ENCODE measurements around the gene CCDC69. TPM values are rescaled to one million over a fixed set of nuclear protein-coding genes. Genes with fewer than 3 reads are reported as not detected.

Gene CCDC69
- total RNA-seq, 4 donors from 2014 or later: 13.5 to 51.6 (median 18.3) TPM

DNA sequence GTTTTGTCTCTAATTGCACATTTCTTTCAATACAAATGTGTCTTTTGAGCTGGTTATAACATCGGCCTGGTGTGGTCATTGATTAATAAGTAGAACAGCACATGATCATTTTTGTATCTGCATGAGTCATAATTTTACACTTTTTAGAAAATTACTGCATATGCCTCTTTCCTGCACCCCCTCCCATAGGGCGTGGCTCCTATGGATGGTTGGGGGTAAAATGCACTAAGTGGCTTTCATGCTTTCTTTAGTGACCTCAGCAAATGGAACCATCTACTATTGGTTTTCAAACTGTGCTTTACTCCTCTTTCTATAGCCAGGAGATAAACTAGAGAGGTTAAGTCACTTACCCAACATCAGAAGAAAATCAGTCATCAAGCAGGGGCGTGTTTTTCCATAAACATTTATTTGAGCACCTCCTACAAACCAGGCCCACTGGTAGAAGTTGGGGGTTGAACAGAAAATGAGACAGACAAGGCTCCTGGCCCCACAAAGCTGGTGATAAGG, 70.1 kb downstream of the CCDC69 start:
- no peak for TF ChIP-seq POLR2A (IDR thresholded peaks at IDR 0.05)
- TF ChIP-seq, protein P1, sequence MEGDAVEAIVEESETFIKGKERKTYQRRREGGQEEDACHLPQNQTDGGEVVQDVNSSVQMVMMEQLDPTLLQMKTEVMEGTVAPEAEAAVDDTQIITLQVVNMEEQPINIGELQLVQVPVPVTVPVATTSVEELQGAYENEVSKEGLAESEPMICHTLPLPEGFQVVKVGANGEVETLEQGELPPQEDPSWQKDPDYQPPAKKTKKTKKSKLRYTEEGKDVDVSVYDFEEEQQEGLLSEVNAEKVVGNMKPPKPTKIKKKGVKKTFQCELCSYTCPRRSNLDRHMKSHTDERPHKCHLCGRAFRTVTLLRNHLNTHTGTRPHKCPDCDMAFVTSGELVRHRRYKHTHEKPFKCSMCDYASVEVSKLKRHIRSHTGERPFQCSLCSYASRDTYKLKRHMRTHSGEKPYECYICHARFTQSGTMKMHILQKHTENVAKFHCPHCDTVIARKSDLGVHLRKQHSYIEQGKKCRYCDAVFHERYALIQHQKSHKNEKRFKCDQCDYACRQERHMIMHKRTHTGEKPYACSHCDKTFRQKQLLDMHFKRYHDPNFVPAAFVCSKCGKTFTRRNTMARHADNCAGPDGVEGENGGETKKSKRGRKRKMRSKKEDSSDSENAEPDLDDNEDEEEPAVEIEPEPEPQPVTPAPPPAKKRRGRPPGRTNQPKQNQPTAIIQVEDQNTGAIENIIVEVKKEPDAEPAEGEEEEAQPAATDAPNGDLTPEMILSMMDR (IDR thresholded peaks at IDR 0.05): no peak
- Histone ChIP-seq H3K36me3 (no peaks in the 10 kb centered on the region), H3K9me3 (no peaks in the 10 kb centered on the region), H3K27me3 (no peaks in the 10 kb centered on the region), H3K4me1 (peaks cover 29 to 51% of the 10 kb centered on the region in 2 donors), H3K4me3 (replicated peaks in 1 of 3) (no peak overlapping the region), H3K27ac (no peak overlapping the region)
- intact Hi-C loops (cut with DNase I): no loop called here
- DNase-seq: no peak
- WGBS, 2 donors: 86 to 91% methylated on average over 3 of the region's 3 CpGs

DNA sequence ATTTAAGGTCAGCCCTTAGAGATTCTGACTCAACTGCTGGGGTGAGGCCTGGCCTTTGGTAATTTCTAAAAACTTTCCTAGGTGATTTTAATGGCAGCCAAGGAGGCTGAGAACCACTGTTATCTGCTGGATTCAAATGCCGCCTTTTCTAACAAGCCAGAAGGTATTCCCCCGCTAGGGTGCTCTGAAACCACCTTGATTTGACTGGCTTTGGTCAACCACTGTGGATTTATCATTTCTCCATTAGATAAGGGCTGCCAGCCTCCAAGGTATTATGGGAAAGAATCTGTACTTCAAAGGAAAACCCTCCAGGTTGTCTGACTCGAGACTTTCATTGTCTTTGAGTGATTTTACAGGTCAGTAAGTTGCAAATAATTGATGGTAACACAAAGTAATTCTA, 70.6 kb downstream of the CCDC69 start:
- 83 to 92% methylated on average over 3 of the region's 3 CpGs for WGBS, 2 donors
- TF ChIP-seq, protein P1 (IDR thresholded peaks at IDR 0.05): no peak
- H3K36me3 ChIP-seq: no peaks in the 10 kb centered on the region
- intact Hi-C loops (cut with DNase I): no loop called here
- H3K27ac ChIP-seq: no peak overlapping the region
- no peaks in the 10 kb centered on the region for H3K27me3 ChIP-seq
- no peak overlapping the region for H3K4me3 ChIP-seq (replicated peaks in 1 of 3)
- peaks cover 29 to 48% of the 10 kb centered on the region in 2 donors for H3K4me1 ChIP-seq
- no peaks in the 10 kb centered on the region for H3K9me3 ChIP-seq
- no peak for DNase-seq

DNA sequence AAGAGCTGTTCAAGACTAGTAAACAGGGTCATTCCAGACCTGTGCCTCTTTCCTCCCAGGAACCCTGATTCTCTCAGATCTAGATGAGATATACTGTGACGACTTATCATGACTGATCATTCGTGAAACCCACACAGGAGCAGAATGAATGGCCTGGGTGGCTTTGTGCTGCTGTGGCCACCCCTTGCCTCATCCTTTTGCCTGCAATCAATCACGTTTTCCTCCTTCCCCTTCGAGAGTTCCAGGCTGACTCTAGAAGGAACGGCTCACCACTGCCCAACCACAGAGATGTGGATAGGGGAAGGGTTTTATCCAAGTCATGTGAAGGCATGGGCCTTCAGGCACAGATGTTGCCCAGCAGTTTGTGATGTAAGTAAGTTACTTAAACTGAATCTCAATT, 72.1 kb downstream of the CCDC69 start:
- no peak overlapping the region for H3K4me3 ChIP-seq (replicated peaks in 1 of 3)
- no peaks in the 10 kb centered on the region for H3K27me3 ChIP-seq
- TF ChIP-seq, protein P1 (IDR thresholded peaks at IDR 0.05): no peak
- no peak for TF ChIP-seq POLR2A (IDR thresholded peaks at IDR 0.05)
- intact Hi-C loops (cut with DNase I): no loop called here
- 73 to 83% methylated on average over 5 of the region's 5 CpGs for WGBS, 2 donors
- peaks cover 29 to 49% of the 10 kb centered on the region in 2 donors for H3K4me1 ChIP-seq
- DNase-seq: no peak
- H3K27ac ChIP-seq: peak overlapping the region in 2 of 3 donors; percentile 39 to 62
- H3K36me3 ChIP-seq: peaks cover 0 to 4% of the 10 kb centered on the region in 2 donors
- no peaks in the 10 kb centered on the region for H3K9me3 ChIP-seq

DNA sequence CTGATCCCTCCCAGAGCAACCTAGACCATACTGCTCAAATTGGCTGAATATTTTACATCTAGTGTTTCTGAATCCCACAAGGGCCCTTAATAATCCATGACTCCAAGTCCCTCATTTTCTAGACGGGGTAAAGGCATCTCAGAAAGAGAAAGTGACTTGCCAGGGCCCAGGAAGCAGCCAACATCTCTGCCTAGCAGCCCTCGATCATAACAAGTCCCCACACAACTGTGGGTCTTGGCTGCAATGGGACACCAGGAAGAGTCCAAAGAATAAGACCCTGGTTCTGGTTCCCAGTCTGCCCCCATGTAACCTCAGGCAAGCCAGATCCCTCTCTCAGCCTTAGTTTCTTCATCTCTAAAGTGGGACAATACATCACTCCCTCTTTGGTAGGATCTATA, 72.6 kb downstream of the CCDC69 start:
- intact Hi-C loops (cut with DNase I): no loop called here
- H3K4me3 ChIP-seq (replicated peaks in 1 of 3): no peak overlapping the region
- H3K9me3 ChIP-seq: no peaks in the 10 kb centered on the region
- peak overlapping the region in 2 of 3 donors; percentile 39 to 62 for H3K27ac ChIP-seq
- H3K4me1 ChIP-seq: peaks cover 28 to 47% of the 10 kb centered on the region in 2 donors
- TF ChIP-seq POLR2A (IDR thresholded peaks at IDR 0.05): no peak
- TF ChIP-seq, protein P1 (IDR thresholded peaks at IDR 0.05): no peak
- DNase-seq: no peak
- 39 to 48% methylated on average over 2 of the region's 2 CpGs for WGBS, 2 donors
- H3K27me3 ChIP-seq: no peaks in the 10 kb centered on the region
- H3K36me3 ChIP-seq: peaks cover 0 to 8% of the 10 kb centered on the region in 2 donors

DNA sequence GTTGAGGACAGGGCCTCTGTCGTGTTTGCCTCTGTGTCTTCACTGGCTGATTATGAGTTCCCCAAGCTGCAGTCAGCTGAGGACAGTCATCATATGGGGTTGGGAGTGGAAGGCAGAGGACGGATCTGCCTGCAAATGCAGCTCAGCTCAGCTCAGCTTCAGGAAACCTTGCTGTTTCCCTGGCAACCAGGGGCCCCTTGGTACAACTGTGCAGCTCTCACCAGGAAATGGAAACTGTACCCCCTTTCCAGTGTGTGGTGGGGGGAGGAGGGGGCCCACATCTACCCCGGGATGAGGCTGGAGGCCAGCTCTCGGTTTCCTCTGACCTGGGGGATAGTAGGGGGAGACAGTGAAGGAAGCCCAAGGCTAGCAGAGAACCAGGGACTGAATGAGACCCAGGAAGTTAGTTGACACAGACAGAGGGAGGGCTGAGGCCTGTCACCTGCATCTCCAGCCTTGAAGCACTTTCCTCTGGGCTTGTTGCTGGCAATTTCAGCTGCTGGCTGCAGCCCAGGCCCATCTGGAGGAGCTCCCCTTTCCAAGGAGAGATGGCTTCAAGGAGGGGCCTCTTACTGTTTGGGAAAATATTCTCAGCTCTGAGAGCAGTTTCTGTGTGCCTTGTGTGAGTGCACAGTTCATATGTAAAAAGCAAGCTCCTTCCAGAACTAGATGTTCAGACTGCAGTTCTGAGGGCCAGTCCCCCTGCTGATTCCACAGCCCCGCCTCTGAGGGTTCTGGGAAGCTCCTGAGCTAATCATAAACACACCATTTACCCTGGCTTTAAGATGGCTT, 73.2 kb downstream of the CCDC69 start:
- 42 to 51% methylated on average over 5 of the region's 5 CpGs for WGBS, 2 donors
- H3K36me3 ChIP-seq: peaks cover 0 to 8% of the 10 kb centered on the region in 2 donors
- H3K4me3 ChIP-seq (replicated peaks in 1 of 3): no peak overlapping the region
- intact Hi-C loops (cut with DNase I): no loop called here
- peak overlapping the region in 2 of 3 donors; percentile 39 to 62 for H3K27ac ChIP-seq
- no peaks in the 10 kb centered on the region for H3K9me3 ChIP-seq
- peak; percentile 60 to 65 for DNase-seq
- TF ChIP-seq POLR2A (IDR thresholded peaks at IDR 0.05): no peak
- TF ChIP-seq, protein P1 (IDR thresholded peaks at IDR 0.05): no peak
- peaks cover 22 to 44% of the 10 kb centered on the region in 2 donors for H3K4me1 ChIP-seq
- no peaks in the 10 kb centered on the region for H3K27me3 ChIP-seq

Data from thyroid gland (tissue), 4 donors.